Esophagus squamous epithelium (tissue), 4 donors: Measurements from ENCODE around the gene TUT7.

Source experiments
- POLR2A ChIP-seq, 4 donors: fragments of 450-650 bp; IDR thresholded peaks; one replicate each; pipeline ENCODE4 v1.6.1; 2017; ENCODE audit warnings: antibody characterized with exemption in 4 of 4, mild to moderate bottlenecking in 4 of 4, moderate library complexity in 3 of 4
- TF ChIP-seq, protein P1 (sequence below), 6 experiments: fragments of 450-650 bp in 4 of 6; fragments of 200-600 bp in 2 of 6; sonication (generic) in 2 of 6; IDR thresholded peaks; one replicate each; pipeline ENCODE4 v1.5.1; 2016 to 2019; ENCODE audit warnings: antibody characterized with exemption in 6 of 6, mild to moderate bottlenecking in 4 of 6, moderate library complexity in 4 of 6

DNA sequence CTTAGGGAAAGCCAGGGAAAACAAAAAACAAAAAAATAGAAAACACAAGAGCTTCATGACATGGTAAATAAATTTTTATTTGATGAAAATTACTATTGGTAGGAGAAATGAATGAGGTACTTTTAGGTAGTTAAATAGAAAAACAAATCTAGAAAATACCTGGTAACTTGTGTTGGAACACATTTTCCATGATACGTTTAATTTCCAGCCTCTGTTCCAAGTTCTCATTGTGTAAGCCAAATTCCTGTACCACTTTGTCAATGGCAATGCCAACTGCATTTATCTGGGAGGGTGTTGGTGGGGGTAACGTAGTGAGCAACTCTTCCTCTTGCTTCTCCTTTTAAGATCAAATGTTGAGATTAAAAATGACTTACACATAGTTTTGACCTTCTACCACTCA, 9.4 kb downstream of the TUT7 start:
- TF ChIP-seq, protein P1, sequence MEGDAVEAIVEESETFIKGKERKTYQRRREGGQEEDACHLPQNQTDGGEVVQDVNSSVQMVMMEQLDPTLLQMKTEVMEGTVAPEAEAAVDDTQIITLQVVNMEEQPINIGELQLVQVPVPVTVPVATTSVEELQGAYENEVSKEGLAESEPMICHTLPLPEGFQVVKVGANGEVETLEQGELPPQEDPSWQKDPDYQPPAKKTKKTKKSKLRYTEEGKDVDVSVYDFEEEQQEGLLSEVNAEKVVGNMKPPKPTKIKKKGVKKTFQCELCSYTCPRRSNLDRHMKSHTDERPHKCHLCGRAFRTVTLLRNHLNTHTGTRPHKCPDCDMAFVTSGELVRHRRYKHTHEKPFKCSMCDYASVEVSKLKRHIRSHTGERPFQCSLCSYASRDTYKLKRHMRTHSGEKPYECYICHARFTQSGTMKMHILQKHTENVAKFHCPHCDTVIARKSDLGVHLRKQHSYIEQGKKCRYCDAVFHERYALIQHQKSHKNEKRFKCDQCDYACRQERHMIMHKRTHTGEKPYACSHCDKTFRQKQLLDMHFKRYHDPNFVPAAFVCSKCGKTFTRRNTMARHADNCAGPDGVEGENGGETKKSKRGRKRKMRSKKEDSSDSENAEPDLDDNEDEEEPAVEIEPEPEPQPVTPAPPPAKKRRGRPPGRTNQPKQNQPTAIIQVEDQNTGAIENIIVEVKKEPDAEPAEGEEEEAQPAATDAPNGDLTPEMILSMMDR (IDR thresholded peaks at IDR 0.05): no peak
- TF ChIP-seq POLR2A (IDR thresholded peaks at IDR 0.05): no peak
